GM19351 (cell line): ENCODE measurements around the gene FPR2.
"Not testable (repeated sequence)": the region's sequence is repeated elsewhere in the genome, so short reads cannot be mapped to it uniquely, and the experiment has no call there.

Experiments
- ATAC-seq: cut with Tn5 transposase; IDR thresholded peaks from one replicate; pipeline ENCODE4 v1.9.1; 2021; ENCODE audit warnings: mild to moderate bottlenecking, moderate library complexity; ENCODE audit not compliant: unreplicated experiment

The FPR2 gene, protein sequence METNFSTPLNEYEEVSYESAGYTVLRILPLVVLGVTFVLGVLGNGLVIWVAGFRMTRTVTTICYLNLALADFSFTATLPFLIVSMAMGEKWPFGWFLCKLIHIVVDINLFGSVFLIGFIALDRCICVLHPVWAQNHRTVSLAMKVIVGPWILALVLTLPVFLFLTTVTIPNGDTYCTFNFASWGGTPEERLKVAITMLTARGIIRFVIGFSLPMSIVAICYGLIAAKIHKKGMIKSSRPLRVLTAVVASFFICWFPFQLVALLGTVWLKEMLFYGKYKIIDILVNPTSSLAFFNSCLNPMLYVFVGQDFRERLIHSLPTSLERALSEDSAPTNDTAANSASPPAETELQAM

DNA sequence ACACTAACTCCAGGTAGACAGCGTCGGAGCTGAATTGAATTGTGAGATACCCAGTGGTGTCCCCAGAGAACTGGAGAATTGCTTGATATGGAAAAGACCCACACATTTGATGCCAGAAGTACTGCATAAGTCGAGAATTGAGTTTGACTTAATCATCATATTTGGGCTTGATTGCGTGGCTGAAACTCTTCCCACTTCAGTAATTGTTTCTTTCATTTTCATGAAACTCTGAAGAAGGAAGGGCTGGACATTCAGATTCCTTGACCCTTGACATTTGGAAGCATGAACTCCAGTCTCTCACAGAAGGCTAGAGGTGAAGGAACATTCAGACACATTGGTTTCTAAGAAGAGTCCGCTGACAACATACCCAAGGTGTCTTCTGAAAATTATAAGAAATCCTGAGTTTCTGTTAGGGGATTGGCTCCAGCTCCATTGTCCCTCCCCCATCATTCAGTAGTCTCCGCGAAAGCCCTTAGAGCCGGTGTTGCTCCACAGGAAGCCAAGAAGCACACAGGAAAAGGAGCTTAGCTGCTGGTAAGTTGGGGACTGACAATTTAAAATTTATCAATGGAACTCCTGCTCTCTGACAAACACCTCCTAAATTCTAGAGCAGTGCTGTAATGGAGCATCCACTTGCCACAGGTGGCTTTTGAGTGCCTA is at the start of gene FPR2:
TSS of gene FPR2 (plus strand) at position 484 of the 660 bp plus-strand sequence. CDS start 7,479 bp downstream, outside the sequence.
- no peak for ATAC-seq

DNA sequence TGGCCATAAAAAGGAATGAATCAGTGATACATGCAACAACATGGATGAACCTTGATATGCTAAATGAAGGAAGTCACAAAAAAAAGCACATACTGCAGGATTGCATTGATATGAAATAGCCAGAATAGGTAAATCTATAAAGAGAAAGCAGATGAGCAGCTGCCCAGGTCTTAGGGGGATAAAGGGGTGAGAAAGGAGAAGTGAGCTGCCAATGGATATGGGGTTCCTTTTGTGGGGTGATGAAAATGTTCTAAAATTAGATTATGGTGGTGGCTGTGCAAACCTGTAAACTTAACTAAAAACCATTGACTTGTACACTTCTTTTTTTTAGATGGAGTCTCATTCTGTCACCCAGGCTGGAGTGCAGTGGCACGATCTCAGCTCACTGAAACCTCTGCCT is 49.3 kb upstream of the FPR2 start:
- ATAC-seq, result no peak

DNA sequence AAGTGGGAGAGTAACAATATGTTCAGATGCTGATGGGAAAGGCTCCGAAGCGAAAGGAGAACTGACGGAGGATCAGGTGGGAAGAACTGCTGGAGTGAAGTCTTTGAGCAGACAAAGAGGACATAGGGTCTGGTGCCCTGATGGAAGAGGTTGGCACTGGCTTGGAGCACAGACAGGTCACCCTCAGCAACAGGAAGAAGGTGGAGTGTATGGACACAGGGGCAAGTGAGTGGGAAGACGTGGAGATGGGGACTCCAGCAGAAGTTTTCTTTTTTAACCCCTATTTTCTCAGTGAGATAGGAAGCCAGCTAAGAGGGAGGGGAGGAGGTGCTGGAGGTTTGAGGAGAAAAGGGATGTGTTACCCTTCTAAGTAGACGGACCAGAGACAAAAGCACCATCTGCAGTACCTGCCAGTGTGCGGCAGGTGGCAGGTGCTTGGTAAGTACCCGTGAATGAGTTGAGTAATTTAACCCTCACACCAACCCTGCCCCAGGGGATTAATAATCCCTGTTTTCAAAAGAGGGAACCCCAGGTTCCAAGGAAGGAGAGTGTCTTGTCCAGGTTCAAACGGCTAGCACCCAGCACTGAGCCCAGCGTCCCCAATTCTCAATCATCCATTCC is 48.4 kb upstream of the FPR2 start:
- ATAC-seq, result no peak

DNA sequence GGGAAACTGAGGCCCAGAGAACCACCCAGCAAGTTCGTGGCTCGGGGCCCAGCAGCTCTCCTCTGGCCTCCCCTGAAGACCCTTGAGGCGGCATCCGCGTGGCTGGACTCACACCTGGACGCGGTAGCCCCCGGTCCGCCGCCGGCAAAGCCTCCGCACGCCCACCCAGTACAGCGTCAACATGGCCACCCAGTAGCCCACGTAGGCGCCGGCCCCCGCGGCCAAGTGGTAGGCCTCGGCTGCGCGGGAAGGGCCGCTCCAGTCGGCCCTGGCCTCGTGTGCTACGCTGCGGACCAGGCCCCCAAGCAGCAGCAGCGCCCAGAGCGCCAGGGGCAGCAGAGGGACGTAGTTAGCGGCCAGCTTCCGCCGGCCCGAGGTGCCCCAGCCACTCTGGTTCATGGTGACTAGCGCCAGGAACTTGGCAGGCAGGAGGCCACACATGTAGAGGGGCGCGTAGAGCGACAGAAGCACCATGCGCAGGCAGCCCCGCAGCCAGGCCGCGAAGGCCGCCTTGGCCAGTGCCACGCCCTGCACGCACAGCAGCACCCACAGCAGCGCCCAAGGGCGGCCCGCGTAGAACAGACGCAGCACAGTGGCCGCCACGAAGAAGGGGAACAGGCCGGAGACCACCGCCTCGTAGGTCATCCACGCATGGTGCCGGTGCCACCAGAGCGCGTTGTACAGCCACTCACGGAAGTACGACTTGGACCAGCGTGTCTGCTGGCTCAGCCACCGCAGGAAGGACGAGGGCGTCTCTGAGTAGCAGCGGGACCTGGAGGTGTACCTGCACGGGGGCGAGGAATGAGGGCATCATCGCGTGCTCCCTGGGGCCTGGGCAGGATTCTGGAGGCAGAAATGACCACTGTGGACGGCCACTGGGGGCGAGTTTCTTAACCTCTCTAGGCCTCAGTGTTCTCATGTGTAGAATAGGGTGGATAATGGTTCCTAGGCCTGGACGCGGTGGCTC is 47.4 kb upstream of the FPR2 start:
- no peak for ATAC-seq

DNA sequence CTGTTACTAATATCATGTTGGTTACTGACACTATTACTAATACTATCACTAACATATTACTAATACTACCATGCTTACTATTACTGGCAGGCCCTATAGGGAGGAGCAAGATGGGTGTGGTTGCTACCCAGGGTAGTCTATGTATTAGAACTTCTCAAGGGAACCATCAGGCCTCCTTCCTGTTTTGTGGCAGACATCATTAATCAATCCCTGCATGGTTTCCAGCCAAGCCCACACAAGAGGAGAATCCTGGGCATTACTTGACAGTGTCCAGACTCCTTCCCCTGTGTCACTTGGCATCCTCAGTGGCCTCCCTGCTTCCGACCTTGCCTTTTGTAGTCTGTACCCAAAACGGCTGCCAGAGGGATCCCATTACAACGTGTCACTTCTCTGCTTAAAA is 46.1 kb upstream of the FPR2 start:
- ATAC-seq, result no peak

DNA sequence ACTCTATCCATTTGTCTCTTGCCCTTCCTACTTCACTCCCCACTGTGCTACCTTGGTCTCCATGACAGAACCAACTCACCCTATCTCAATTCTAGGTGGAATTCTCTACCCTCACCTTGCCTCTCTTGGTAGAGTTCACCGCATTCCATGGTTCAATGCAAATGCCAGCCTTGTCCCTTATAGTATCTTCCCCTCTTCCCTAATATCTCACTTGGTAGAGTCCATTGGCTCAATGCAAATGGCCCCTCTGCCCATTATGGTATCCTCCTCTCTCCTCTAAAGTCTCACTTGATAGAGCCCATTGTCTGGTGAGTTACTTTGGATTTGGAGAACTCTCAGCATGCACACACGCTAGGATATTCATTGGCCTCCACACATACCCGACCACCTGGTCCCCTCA is 45.1 kb upstream of the FPR2 start:
- ATAC-seq, result no peak

DNA sequence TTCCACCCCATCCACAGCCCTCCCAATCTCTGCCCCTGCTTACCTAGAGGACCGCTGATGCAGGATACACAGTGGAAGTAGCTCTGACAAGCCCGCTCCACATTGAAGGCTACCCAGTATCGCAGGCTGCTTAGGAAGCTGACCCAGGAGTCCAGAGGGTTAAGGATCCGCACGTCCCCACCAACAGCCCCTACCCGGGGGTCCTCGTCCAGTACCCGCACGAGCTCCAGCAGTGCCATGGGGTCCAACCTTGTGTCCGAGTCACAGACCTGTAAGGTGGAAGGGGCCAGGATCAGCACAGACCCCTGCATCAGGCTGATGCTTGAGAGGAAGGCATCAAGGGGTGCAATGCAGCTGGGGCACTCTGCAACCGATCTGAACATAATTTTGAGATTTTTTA is 44.1 kb upstream of the FPR2 start:
- ATAC-seq, result no peak

DNA sequence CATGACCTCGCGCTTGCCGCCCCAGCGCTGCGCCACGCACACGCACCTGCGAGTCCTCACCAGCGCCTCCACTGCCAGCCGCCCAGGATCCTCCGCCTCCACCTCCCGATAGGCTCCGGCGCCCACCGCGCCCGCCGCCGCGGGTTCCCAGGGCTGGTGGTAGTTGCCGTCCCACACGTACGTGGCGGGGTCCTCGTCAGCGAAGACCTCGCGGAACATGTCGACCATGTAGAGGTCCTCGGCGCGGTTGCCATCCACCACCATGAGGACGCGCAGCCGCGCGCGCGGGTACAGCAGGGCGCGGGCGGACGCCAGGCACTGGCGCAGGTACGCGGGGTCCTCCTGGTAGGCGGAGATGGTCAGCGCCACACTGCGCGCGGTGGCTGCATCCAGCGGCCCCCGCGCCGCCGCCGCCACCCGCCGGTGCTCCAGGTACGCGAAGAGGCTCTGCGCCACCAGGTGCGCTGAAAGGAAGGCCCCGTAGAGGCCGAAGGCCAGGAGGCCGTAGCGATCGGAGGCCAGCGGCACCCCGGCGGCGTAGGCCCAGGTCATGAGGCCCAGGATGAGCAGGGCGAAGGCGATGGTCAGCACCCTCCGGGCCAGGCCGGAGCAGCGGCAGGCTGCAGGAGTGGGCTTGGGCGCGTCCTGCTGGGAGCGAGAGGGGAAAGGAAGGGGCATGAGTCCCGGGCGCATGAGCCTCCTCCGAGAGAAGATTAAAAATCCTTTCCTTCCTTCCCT is 41.6 kb upstream of the FPR2 start:
- no peak for ATAC-seq

DNA sequence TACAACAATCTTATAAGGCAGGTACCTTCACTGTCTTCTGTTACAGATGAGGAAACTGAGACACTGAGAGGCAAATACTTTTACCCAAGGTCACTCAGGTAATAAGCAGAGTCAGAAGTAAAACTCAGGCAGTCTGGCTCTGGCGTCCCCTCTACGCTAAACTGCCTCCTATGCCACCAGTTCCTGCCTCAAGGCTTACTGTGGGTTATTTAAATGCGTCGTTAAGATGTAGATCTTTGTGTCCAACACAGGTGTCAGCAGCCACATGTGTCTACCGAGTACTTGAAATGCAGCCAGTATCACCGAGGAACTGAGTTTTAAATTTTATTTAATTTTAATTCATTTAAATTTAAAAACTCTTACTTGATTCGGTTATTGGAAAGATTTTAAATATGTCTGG is 39.1 kb upstream of the FPR2 start:
- no peak for ATAC-seq

DNA sequence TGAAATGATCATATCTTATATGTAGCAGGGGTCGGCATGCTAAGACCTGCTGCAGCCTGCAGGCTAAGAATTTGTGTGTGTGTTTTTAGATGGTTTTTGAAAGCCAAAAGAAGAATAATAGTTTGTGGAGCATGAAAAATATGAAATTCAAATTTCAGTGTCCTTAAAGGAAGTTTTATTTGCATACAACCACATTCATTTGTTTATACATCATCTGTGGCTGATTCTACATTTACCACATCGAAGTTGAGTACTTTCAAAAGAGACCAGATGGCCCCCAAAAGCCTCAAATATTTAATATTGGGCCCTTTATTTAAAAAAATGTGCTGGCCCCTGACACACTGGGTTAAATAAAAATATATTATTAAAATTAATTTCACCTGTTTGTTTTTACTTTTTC is 38.5 kb upstream of the FPR2 start:
- no peak for ATAC-seq

DNA sequence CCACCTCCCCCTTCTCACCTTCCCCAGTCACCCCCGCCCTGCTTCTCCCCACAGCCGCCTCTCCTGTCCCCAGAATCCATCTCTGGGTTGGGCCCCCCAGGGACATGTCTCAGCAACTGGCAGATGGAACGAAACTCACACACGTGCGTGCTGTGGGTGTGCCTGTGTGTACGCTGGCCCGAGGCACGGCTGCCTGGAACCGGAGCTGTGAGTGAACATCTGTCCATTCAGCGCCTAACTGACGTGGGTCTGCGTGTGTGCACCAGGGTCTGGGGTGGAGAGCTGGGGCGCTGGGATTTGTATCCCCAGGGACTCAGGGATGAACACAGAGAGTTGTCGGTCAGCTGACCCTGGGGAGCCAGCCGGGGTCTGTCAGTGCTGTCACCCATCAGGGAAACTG is 36.4 kb upstream of the FPR2 start:
- ATAC-seq, result no peak

DNA sequence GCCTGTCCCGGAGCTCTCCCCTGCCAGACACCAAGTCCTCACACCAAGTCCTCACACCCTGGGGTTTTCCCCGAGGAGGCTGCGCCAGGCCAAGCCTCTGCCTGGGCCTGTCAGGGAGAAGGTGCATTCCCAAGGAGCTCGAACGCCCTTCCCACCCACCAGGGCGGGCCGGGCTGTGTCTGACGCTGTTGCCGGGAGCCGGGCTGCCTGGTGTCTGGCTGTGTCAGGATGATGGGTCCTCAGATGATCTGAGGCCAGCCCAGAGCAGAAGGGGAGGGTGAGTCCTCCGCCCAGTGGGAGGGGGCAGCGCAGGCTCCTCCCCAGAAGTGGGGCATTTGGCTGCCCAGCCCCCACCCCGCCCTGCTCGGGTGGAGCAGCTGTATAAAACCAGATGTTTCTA is 34.9 kb upstream of the FPR2 start:
- no peak for ATAC-seq

DNA sequence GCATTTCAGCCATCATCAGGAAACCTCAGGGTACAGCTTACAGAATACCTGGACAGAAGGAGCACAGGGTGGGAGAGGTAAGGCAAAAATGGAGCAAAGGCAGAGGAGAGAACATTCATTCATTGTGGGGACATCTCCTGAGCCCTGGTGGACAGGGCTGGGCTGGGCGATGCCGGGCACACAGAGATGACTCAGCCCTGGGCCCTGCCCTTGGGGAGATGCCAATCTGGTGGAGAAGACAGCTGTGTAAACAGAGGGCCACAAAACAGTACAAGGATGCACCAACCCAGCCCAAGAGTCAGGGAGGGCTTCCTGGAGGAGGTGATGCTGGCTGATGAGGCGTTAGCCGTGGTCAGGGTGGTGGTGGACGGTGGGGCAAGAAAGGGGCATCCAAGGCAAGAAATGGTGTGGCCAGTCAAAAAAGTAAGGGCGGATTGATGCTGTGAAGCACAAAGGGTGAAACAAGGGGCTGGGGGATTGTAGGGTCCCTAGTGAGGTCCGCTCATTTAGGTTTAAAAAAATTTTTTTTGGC is 33.6 kb upstream of the FPR2 start:
- ATAC-seq, result no peak

DNA sequence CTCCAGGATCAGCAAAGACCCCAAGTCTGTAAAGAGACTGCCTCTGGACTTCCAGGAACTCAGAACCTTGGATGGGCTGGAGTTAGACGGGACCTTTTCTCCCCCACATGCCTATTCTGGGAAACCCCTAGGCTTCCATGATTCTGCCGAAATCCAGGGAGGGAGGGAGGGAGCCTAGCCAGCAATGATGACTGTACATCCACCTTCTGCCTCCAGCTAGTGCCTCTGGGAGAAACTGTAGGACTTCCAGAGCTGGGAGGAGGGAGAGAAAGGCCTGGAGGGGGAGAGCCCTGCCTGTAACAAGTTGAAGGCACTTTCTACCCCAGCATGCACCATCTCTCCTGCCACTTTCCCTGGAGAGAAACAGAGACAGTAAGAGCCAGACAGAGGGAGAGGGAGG is 31.2 kb upstream of the FPR2 start:
- ATAC-seq, result no peak

DNA sequence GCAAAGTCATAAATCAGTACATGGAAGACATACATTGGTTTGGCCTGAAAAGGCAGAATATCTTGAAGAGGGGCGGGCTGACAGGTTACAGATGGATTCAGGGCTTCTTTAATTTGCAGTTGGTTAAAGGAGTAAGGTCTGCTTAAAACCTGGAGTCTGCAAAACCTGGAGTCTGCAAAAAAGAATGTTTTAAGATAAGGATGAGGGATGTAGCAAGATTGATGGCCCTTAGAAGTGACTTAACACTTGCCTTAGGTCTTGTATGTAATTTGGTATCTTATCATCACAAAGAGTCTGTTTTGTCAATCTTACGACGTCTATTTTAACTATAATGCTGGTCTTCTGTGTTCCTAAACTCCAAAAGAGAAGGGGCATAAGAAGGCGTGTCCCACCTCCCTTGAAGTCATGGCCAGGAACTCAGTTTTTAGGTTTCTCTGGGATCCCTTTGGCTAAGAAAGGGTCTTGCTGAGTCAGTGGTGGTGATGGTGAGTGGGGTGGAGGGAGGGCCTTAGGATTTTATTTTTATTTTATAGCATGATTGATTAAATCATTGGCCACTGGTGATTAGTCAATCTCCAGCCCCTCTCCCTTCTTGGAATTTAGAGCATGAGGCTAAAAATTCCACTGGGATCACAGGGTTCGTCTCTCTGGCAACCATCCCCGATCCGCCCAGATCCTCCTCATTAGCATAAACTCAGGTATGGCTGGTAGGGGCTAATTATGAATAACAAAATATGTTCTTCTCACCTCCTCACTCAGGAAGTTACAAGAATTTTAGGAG is 27.0 kb upstream of the FPR2 start:
- no peak for ATAC-seq

DNA sequence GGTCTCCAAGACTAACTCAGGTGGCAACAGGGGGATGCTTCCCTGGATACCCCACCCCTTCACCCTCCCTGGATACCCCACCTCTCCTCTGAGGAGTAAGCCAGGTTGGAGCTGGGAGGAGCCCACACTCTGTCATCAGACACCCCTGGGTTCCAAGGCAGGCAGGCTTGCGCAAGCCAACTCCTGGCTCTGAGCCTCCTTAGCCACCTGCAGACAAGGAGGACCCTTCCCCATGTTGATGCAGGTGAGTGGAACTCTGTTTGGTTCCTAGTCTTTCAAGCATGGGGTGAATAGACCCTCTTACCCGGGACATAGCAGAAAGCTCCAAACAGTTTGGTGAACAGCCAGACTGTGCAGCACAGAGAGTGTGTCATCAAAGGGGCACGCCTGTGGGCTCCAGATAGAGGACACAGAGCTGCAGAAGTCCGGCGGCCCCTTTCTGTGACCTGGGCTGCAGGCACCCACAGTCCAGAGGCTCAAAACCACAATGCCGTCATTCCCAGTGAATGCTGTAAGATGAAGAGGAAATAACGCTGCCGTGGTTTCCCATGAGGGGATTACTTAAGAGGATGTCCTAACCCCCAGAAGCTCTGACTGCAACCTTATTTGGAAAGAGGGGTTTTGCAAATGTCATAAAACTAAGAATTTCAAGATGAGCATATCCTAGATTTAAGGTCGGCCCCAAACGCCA is 25.1 kb upstream of the FPR2 start:
- ATAC-seq, result no peak

DNA sequence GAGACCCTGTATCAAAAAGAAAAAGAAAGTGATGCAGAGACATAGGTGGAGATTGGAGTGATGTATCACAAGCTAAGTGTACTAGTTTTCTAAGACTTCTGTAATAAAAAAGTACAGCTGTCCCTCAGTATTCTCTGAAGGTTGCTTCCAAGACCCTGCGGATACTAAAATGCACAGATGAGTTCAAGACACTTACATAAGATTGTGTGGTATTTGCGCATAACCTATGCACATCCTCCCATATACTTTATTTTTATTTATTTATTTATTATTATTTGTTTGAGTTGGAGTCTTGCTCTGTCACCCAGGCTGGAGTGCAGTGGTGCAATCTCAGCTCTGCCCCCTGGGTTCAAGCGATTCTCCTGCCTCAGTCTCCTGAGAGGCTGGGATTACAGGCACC is 23.6 kb upstream of the FPR2 start:
- no peak for ATAC-seq

DNA sequence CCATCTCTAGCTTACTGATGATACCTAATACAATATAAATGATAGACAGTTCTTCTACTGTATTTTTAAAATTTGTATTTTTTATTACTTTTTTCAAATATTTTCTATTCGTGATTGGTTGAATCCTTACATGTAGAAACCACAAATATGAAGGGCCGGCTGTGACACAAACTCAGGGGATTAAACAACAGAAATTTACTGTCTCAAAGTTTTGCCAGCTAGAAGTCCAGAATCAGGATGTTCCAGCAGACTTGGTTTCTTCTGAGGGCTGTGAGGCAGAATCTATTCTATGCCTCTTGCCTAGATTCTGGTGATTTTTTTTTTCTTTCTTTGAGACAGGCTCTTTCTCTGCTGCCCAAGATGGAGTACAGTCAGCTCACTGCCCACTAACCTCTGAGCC is 23.1 kb upstream of the FPR2 start:
- ATAC-seq, result no peak

DNA sequence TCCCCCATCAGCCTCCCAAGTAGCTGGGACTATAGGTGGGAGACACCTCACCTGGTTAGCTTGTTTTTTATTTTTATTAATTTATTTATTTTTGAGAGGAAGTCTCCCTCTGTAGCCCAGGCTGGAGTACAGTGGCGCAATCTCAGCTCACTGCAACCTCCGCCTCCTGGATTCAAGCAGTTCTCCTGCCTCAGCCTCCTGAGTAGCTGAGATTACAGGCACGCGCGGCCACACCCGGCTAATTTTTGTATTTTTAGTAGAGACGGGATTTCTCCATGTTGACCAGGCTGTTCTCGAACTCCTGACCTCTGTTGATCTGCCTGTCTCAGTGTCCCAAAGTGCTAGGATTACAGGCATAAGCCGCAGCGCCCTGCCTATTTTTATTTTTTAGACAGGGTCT is 22.5 kb upstream of the FPR2 start:
- ATAC-seq, result not testable (repeated sequence)
